GM19452 (cell line): ENCODE data around the gene VIPR2.
"Not testable (repeated sequence)": the region's sequence is repeated elsewhere in the genome, so short reads cannot be mapped to it uniquely, and the experiment has no call there.

Experiments used
- ATAC-seq: cut with Tn5 transposase; IDR thresholded peaks from one replicate; pipeline ENCODE4 v1.9.1; 2021; ENCODE audit not compliant: unreplicated experiment

Gene VIPR2

DNA sequence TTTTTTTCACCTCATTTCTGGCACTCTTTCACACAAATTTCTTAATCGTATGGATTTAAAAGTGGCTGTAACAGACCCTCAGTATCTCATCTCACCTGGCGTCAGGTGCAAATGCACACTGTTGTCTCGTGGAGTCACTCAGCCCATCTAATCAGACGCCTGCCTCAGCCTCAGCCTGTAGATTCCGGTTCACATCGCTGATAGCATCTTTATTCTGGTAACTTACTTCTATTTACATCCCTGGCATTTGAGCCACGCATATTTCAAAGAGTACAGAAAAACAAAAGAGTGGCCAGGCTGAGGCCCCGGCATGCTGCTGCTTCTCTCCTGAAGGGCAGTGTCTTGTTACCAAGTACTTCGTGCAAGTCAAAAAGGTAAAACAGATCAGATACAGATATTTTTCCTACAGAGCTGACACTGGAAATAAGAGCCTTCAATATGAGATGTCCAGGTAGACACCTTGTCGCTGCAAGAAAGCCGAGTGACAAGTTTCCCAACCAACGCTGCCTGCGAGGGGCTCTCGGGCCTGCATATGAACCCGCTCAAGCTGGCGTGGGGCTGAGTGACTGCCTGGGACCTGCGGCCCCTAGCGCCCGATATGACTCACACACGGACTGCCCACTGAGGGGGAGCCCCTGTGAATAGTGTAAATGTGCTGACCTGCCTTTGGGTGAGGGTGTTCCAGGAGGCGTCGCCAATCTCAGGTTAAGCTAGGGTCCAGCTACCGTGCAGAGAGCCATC lies 4.3 kb downstream of the VIPR2 start:
- ATAC-seq, result no peak

- no peak for ATAC-seq
Observed at GRCh38 chr7:159139639-159140038, 5.0 kb downstream of the VIPR2 start.

- no peak for ATAC-seq
Observed at GRCh38 chr7:159139202-159139601, 5.5 kb downstream of the VIPR2 start.

GRCh38 chr7:159138508-159138907 lies 6.2 kb downstream of the VIPR2 start:
- no peak for ATAC-seq

DNA sequence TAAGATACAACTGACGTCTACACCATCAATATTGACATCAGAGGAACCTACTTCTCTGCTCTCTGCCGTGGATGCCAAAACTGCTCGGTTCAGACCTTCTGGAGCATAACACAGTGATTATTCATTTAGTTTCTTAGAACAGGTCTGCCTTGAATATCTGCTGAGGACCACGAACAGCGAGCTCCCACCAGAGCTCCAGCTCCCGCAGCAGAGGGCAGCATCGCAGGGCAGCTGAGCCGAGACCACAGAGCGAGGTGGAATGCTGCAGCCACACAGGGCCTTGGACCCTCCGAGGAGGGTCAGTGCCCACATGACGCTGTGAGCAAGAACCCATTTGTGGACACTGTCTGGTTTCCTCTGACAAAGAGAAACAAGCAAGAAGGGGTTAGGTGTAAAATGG lies 6.8 kb downstream of the VIPR2 start:
- no peak for ATAC-seq

GRCh38 chr7:159136846-159137245 lies 7.8 kb downstream of the VIPR2 start:
- ATAC-seq, result no peak

DNA sequence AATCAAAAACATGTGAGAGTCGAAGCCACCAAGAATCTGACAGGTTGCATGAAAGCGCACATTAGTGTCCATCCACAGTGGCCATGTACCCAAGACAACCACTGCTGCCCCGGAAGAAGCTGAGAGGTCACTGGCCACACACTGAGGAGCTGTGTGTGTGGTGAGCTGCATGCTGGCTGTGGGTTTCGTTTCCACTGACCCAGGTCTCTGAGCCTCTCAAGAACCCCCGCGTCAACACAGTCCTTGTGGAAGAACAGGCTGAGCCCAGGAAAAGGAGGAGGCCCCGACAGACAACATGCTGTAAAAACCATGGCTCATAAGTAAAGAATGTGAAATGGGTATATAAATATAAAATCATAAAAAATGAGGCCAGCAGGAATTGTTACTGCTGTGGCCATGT lies 8.2 kb downstream of the VIPR2 start:
- no peak for ATAC-seq

DNA sequence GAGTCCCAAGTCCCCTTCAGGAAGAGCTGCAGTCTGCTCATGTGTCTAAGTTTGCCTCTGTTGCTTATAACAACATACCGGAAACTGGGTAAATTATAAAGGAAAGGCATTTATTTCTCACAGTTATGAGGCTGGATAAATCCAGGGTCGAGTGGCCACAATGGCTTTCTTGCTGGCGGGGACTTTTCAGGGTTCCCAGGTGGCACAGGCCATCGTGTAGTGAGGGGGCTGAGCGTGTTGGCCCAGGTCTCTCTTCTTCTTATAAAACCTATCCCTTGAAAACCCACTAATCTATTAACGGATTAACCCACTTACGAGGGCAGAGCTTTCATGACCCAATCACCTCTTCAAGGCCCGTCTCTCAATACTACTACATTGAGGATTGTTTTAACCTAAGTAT lies 8.7 kb downstream of the VIPR2 start:
- ATAC-seq, result no peak

- not testable (repeated sequence) for ATAC-seq
Observed at GRCh38 chr7:159132670-159133443, 11.8 kb downstream of the VIPR2 start.

DNA sequence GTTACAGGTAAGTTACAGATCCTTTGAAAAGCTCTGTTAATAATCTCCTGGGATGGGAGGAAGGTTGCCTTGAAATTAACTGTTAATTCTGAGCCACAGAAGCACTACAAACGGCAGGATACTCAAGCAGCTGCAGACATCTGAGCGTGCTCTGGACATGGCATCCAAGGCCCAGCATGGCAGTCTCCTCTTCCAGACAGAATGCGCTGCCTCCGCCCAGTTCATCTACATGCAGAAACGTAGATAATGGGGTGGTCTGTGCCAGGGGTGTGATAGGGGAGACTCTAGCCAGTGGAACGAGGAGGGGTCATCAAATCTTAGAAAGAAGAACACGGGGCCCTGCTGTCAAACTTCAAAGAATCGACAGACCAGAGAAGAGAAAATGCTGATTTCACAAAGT lies 13.8 kb downstream of the VIPR2 start:
- no peak for ATAC-seq

DNA sequence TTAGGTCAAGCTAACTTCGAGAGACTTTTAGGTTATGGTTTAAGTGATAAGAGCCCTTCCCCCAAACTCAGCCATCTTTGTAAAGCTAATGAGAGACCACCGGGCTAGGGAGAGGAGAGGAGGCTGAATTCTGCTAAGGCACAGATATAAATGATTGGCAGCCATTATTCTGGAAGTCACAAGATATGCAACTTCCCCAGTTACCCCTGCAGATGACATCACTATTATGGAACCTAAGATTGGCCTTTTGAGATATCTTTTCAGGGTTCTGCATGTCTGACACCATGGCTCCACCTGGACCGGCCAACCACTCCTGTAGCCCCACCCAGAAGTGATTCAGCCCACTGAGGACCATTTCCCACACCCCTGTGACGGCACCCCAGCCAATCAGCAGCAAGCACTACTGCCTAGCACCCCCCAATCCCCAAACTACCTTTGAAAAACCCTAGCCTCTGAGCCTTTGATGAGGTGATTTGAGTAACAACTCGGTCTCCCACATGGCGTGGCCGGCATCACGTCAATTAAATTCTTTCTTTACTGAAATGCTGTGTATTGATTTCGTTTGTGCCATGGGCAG lies 14.4 kb downstream of the VIPR2 start:
- no peak for ATAC-seq

DNA sequence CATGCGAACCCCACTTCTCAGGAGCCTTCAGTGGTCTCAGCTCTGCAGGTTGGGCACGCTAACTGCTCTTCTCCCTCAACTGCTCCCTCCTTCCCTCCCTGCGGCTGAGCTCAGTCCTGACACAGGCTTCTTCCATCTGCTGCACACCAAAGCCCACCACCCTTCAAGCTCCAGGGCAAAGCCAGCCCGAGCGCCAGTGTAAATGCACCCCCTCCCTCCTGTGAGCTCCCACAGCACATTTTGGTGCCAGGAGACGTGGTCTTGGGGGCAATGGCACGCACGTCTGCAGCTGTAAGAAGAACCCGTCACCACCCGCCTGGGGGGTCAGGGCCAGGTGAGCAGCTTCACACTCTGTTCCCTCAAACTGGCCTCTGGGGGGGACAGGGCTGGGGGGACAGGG lies 15.9 kb downstream of the VIPR2 start:
- no peak for ATAC-seq

- ATAC-seq, result no peak
Observed at GRCh38 chr7:159127691-159128642, 16.7 kb downstream of the VIPR2 start.

- ATAC-seq, result no peak
Observed at GRCh38 chr7:159126311-159127260, 18.1 kb downstream of the VIPR2 start.

- ATAC-seq, result no peak
Observed at GRCh38 chr7:159125955-159126270, 18.8 kb downstream of the VIPR2 start.

DNA sequence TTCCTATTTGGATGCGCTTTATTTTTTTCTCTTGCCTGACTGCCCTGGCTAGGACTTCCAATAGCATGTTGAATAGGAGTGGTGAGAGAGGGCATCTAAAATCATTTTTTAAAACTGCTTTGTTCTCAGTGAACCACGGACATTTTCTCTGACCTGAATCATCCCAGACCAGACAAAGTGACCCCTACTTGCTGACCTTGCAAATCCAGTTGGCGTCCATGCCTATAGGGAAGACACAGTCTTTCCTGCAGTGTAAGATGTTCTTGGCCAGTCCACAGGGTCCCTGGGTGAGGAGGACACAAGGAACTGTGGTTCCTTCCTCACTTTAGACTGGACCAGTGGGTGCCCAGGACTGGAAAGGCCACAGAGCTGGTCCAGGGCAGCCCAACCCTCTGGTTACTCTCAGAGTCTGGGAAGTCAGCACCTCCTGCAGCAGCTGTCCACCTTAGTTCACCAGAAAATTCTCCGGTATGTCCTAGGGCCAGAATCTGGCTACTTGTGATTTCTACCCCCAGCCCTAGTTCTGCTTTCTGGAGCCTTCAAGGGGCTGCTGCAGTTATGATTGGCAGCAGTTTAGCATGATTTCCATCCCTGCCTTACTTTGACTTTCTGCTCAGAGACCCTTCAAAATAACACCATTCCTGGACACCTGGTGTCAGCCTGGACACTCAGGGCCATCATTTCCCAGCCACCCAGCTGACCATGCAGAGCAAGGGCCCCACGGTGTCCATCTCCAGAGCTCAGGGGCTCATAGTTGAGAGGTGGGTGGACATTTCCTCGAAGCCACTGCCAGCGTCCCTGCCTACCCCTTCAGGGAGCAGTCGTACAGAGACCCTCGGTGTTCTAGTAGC lies 19.3 kb downstream of the VIPR2 start:
- no peak for ATAC-seq

DNA sequence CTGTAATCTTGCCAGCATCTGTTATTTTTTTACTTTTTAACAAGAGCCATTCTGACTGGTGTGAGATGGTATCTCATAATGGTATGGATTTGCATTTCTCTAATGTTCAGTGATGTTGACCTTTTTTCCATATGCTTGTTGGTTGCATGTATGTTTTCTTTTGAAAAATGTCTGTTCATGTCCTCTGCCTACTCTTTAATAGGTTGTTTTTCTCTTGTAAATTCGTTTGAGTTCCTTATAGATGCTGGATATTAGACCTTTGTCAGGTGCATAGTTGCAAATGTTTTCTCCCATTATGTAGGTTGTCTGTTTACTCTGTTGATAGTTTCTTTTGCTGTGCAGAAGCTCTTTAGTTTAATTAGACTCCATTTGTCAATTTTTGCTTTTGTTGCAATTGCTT lies 20.9 kb downstream of the VIPR2 start:
- ATAC-seq, result not testable (repeated sequence)

DNA sequence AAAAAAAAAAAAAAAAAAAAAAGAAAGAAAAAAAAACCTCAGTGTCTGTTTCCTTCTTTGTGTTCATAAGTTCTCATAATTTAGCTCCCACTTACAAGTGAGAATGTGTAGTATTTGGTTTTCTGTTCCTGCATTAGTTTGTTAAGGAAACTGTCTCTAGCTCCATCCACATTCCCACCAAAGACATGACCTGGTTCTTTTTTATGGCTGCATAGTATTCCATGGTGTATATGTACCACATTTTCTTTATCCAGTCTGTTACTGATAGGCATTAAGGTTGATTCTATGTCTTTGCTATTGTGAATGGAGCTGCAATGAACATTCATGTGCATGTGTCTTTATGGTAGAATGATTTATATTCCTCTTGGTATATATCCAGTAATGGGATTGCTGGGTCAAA lies 21.4 kb downstream of the VIPR2 start:
- not testable (repeated sequence) for ATAC-seq

- no peak for ATAC-seq
Observed at GRCh38 chr7:159122276-159122675, 22.4 kb downstream of the VIPR2 start.
